ENCODE results near the gene CA10.

Gene CA10

DNA sequence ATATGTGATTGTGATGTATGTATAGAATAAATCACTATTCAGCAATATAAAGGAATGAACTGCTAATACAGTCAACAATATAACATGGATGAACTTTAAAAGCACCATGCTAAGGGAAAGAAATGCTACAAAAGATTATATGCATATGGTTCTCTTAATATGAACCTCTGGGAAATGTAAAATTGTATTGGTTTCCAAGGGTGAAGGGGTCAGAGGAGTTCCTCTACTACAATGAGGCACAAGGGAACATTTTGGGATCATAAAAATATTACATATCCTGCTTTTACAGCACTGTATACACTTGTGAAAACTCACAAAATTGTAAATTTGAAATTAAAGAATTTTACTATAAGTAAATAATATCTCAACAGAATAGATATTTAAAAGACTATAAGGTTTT, 111.4 kb downstream of the CA10 start:
- no peak for DNase-seq (ENCODE audit: low spot score)

DNA sequence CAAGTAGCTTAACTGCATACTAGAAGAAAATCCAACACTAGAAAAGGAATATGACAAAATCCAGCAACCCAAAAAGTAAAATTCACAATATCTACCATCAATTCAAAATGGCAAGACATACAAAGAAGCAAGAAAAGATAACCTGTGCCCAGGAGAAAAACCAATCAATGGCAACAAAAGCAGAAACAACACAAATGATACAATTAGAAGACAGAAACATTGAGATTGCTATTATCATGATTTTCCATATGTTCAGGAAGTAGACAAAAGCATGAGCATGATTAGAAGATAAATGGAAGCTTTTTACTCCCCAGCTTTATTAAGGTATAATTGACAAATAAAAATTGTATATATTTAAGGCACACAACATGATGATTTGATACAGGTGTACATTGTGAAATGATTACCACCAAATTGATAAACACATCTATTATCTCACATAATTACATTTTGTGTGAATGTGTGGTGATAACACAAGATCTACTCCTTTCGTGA, 117.3 kb downstream of the CA10 start:
- no peak for DNase-seq (ENCODE audit: low spot score)

DNA sequence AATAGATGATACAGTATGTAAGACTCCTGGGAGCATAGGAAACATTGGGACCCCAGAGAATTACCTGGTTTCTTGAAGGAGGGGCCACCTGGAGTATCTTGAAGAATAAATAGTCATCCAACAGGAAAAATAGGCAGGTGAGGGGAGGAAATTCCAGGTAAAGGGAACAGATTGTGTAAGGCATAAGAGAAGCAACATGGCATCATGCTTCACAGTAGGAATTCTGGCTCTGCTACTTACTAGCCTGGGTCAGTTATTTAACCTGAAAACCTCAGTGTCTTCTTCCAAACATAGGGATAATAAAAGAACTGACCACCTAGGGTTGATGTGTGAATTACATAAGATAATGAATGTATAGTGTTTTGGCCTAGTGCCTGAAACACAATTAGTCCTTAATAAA, 122.1 kb downstream of the CA10 start:
- no peak for DNase-seq (ENCODE audit: low spot score)

DNA sequence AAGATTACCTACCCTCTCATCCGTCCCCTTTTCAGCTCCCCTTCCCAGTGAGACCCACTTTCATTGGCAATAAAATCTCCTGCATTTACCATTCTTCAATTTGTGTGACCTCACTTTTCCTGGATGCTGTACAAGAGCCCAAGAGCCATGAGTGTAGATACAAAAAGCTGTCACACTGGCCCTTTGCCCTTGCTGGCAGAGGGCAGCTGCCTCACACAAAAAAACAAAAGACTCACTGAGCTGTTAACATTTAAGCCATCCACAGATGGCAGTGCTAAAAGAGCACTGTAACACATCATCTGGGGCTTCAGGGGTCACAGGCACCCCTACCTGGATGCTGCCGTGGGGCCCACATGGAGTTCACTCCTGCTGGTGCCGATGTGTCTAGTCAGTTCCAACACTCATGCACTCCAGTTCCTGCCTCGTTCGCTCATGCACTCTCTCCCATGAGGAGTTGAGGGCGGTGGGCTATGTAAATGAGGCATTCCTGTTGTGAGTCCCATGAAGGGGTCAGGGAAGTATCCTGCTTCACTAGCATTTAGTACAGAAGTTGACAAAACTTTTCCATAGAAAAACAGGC, 123.1 kb downstream of the CA10 start:
- no peak for DNase-seq (ENCODE audit: low spot score)

DNA sequence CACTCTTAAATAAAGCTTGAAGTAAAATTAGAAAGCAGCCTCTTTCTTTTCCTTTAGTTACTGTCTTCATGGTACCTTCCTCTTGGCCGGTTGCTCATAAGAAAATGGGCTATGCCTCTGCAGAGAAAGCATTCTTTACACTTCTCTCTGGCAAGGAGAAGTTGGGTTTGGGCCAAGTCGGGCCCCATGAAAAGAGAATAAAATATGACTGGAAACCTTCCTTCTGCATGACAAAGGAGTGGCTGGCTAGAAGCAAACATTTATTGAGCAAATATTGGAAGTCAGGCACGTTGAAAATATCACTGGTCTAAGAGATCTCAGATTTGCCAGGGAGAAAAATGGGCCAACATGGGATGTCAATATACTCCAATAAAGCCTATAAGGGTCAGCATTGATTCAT, 126.1 kb downstream of the CA10 start:
- no peak for DNase-seq (ENCODE audit: low spot score)

GRCh38 chr17:52030052-52030451, 128.5 kb downstream of the CA10 start:
- no peak for DNase-seq (ENCODE audit: low spot score)

DNA sequence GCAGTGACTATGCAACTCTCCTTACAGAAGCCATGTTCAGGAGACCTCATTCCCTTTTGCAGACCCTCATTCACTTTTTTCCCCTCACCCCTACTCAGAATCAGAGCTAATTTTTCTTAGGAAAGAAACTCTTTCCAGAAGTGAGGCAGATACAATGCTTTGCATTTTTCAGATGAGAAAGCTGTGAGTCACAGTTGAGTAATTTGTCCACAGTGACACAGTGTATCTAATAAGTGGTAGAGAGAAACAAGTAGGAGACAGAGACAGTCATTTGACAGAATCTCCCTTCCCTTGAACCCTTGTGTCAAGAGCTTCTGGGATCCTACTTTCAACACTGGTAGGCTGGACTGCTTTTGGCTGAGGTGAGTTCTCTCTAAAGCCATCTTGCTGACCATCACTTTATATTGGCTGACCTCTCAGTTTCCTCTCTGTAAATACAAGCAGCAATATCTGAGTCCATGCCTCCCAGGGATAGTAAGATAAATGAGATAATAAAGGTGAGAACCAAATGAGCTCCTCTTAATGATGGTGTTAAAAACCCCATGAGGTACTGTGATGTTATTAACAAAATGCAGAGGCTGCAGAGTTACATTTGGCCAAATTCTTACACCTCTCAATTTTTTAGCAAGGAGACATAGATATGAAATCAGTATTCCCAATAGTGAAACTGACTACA, 130.8 kb downstream of the CA10 start:
- no peak for DNase-seq (ENCODE audit: low spot score)

DNA sequence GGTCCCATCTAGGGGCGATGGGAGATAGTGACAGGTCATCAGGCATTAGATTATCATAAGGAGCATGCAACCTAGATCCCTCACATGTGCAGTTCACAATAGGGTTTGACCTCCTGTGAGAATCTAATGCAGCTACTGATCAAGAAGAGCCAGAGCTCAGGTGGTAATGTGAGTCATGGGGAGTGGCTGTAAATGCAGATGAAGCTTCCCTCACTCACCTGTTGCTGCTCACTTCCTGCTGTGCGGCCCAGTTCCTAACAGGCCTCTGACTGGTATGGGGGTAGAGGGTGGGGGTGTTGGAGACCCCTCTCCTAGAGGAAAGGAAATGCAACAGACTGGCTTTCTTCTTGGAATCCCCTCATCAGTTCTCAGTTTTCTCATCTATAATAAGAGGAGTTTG, 131.4 kb downstream of the CA10 start:
- no peak for DNase-seq (ENCODE audit: low spot score)

DNA sequence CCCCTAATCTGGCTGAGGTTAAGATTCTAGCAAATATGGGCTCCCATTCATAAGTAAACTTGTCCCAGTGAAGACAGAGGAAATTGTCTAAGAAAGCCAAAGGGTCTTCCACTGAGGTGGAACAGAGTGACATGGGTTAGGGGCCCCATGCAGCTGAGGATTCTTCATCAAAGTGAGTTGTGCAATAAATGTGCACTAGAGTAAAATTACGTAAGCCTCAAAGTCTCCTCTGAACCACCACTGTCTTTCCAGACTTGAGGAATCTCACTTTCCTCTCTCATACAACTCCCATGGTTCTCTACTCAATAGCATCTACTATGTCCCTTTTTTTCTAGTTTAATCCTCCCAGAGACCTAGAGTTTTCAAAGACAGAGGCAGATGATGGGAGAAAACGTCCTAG, 132.4 kb downstream of the CA10 start:
- no peak for DNase-seq (ENCODE audit: low spot score)

- DNase-seq (ENCODE audit: low spot score) = no peak
Measured at GRCh38 chr17:52025236-52025635, 133.3 kb downstream of the CA10 start.

- no peak for DNase-seq (ENCODE audit: low spot score)
Measured at GRCh38 chr17:52024300-52024870, 134.1 kb downstream of the CA10 start.

- DNase-seq (ENCODE audit: low spot score) = no peak
Measured at GRCh38 chr17:52011064-52011463, 147.4 kb downstream of the CA10 start.

- DNase-seq (ENCODE audit: low spot score) = no peak
Measured at GRCh38 chr17:51999654-52000053, 158.9 kb downstream of the CA10 start.

DNA sequence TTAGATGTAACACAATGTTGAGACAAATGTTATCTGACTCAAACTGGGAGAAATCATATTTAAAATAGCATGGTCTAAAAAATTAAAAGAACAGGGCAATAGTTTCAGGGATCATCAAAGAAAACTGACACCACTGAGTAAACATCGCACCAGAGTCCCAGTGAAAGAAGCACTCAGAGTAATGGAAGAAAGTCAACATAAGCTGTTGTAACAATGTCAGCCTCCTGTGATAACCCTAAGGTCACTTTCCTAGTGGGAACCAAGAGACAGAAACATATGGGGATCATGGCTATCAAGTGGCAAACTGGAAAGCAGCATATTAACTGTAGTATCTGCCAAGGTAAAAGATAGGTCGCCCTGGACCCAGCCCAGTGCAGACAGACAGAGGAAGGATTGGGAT, 160.8 kb downstream of the CA10 start:
- peak; percentile 24 for DNase-seq (ENCODE audit: low spot score)

GRCh38 chr17:51995797-51996403, 162.6 kb downstream of the CA10 start:
- DNase-seq (ENCODE audit: low spot score) = no peak

DNA sequence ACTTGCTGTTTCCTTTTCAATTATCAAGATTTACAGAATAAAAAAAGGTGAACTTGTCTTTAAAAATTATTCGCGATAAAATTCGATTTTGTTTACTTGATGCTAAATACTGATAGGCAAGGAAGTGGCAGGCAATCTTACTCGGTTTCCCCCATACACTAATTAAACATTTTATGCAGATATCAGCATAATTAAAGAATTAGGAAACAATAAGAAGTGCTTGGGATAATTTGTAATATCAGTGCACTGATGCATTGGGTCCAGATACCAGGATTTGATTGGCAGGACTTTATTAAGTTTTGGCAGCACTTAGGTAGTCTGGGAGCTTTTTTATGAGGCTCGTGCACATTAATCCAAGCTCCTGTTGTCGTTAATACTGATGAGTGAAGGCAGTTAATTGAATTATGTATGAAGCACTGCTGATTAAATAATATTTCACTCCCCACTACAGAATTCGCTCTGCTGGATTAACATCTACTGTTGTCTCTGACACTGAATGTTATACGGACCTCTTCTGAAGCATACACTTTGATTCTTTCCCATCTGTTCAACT, 165.6 kb downstream of the CA10 start:
- no peak for DNase-seq (ENCODE audit: low spot score)

GRCh38 chr17:51971121-51971520, 187.4 kb downstream of the CA10 start:
- no peak for DNase-seq (ENCODE audit: low spot score)

- DNase-seq (ENCODE audit: low spot score) = no peak
Measured at GRCh38 chr17:51961689-51962088, 196.8 kb downstream of the CA10 start.

DNA sequence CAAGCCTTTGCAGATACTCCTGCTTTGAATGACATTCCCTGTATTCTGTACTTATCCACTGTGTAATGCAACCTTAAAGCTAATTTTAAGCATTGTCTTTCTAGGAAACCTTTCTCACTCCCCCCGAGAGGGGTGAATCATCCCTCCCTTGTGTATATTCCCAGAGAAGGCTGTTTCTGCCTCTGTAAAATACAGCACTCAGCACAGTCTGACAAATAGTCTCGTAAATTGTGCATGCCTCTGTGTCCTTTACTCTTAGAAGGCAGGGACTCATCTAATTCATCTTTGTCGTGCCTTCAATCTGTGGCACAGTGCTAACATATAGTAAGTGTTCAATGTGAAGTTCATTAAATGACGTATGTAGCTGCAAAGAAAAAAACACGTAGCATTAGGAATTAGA, 200.7 kb downstream of the CA10 start:
- DNase-seq (ENCODE audit: low spot score) = no peak

DNA sequence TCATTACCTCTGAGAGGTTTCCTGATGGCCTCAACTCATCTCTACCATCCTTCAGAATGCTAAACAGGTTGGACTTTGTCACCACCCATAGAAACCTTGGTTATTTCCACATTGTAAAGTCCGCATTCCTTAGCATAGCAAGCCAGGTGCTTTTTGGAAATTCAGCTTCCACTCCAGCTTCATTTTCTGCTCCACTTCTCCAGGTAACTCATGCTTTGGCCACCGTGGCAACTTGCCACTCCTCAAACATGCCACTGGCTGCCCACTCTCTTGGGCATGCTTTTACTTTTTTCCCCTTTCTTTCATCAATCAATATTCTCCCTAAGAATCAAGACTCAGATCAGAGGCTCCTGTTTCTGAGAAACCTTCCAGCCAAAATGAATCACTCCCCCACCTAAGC, 203.3 kb downstream of the CA10 start:
- DNase-seq (ENCODE audit: low spot score) = no peak

DNA sequence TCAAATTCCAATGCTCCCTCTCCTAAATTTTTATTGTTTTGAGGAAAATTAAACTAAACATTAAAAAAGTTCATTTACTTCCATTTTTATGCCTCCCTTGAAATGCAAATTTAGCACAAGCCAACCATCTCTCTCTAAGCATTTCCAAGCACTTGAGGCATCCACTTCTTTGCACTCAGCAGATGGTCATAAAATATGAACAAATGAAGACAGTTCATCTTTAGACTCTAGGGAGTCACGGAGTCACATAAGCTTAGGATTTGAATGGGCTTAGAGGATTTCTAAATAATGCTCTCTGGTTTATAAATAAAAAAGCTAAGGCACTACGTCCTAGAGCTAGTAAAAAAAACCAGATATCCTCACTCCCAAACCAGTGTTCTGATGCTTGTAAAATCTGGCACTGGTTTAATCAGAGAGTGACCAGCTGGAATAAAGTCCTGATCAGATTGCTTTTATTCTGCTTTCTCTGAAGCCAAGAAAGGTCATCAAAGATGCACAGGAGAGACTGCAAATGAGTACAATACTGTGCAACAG, 204.2 kb downstream of the CA10 start:
- DNase-seq (ENCODE audit: low spot score) = no peak

DNA sequence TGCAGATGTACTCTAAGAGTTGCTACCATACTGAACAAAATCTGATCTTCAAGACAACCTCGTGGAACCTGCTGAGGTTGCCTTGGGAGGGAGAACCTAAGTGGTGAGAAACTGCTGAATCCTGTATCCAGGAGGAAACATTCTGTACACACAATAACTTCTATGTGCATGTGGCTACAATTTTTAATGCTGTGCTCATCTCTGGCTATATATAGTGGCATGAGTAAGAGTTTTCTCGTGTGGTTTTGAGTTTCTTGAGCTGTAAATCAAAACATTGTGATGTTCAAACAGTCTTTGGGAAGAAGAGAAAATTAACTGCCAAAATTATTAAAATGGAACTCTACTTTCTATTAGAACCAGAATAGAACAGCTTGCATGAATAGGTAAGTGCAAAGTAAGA, 206.8 kb downstream of the CA10 start:
- no peak for DNase-seq (ENCODE audit: low spot score)

- no peak for DNase-seq (ENCODE audit: low spot score)
Measured at GRCh38 chr17:51948128-51948527, 210.4 kb downstream of the CA10 start.

Data from HuH-7 (cell line).